Measurements from ENCODE around the gene RB1.

RB1 gene

DNA sequence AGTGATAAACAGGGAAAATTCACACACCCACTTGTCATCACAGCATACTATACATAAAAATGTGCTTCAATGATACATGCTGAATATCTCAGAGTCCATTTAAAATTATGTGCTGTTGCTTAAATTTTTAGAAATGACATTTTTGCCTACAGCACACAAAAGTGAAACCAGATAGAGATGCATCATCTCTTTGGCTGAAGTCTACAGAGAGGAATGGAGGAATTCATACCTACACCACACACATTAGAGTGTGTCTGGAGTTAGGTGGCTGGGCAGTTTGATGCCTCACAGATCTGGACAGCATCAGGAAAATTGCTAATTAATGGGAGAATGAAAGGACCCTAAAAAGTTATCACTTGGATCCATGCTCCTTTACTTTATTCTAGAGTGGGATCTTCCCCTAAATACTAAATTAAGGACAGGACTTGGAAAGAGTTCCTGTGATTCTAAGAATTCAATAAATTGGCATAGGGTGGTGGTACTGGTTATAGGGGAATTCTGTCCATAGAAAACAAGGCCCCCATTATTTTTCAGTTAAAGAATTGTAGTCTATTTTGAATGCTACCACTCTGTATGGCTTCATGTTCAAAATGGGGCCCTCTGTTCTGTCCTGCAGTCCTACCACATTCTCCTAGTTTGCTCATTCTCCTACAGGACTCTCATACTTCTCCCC is 188.0 kb downstream of the RB1 start:
- peak overlapping the region; percentile 35 for H3K4me3 ChIP-seq (replicated peaks; ENCODE audit: low read depth, low read length)
- TF ChIP-seq, protein P1, sequence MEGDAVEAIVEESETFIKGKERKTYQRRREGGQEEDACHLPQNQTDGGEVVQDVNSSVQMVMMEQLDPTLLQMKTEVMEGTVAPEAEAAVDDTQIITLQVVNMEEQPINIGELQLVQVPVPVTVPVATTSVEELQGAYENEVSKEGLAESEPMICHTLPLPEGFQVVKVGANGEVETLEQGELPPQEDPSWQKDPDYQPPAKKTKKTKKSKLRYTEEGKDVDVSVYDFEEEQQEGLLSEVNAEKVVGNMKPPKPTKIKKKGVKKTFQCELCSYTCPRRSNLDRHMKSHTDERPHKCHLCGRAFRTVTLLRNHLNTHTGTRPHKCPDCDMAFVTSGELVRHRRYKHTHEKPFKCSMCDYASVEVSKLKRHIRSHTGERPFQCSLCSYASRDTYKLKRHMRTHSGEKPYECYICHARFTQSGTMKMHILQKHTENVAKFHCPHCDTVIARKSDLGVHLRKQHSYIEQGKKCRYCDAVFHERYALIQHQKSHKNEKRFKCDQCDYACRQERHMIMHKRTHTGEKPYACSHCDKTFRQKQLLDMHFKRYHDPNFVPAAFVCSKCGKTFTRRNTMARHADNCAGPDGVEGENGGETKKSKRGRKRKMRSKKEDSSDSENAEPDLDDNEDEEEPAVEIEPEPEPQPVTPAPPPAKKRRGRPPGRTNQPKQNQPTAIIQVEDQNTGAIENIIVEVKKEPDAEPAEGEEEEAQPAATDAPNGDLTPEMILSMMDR (IDR thresholded peaks at IDR 0.05; ENCODE audit: low read length, missing control alignments) = no peak
- DNase-seq (ENCODE audit: low read depth) = no peak

DNA sequence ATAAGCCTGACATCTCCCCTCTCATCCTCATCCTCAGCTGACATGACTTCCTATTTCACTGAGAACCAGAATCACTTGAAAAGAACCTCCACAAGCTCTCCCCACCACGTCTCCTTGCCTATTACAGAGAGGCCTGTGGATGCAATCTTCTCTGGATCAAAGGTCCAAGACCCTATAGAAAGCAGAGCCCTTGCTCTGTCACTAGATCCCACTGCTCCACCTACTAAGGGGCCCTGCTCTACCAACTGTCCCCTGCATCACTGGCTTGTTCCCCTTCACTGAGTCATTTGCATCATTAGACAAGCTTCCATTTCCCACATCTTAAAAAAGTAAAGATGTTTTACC is 188.5 kb downstream of the RB1 start:
- DNase-seq (ENCODE audit: low read depth) = no peak
- TF ChIP-seq, protein P1 (IDR thresholded peaks at IDR 0.05; ENCODE audit: low read length, missing control alignments) = no peak
- peak overlapping the region; percentile 35 for H3K4me3 ChIP-seq (replicated peaks; ENCODE audit: low read depth, low read length)

DNA sequence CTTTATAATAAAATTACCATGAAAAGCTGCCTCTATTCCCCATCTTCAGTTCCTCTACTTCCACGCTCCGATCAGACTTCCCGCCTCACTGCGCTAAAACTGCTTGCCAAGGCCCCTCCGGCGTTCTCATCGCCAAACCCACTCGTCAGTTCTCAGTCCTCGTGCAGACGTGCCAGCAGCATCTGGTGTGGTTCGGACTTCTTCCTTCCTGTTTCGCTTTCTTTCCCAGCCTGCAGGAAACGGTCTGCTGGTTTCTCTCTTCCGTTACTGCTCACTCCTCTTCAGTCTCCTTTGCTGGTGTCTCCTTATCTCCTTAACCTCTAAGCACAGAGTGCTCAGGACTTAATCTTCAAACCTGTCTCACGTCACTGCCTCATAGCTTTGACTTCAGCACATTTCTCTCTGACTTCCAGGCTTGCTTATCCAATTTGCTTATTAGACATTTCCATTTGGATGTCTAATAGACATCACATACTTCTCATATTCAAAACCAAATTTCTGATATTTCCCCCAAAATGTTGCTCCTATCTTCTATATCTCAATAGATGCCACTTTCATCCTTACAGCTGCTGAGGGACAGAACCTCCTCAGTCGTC is 189.0 kb downstream of the RB1 start:
- peak overlapping the region; percentile 35 for H3K4me3 ChIP-seq (replicated peaks; ENCODE audit: low read depth, low read length)

DNA sequence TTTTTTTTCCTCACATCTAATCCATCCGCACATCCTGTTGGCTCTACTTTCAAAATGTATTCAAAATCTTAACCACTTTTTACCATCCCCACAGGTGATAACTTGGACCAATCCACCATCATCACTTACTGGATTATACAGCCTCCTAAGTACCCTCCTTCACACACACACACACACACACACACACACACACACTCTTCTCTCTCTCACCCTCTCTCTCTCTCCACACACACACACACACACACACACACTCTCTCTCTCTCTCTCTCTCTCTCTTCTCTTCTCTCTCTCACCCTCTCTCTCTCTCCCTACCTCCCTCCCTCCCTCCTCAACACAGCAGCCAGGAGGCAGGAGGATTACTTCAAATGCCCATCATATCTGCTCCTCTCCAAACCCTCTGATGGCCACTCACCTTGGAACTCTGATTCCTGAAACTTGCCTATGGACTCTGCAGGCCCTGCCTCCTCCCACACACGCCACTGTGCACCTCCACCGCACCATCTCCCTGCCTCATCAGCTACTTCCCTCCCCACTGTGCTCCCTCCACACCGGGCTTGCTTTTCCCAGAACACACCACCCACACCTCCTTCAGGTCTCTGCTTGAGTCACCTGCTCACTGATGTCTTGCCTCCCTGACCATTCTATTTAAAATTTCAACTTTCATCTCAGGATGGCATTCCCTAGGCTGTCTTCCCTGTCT is 189.7 kb downstream of the RB1 start:
- H3K4me3 ChIP-seq (replicated peaks; ENCODE audit: low read depth, low read length) = peak overlapping the region; percentile 35
- TF ChIP-seq, protein P1 (IDR thresholded peaks at IDR 0.05; ENCODE audit: low read length, missing control alignments) = no peak
- peak; percentile 32 for DNase-seq (ENCODE audit: low read depth)

More for the DNA sequence above, 189.0 kb downstream of the RB1 start:
- TF ChIP-seq, protein P1 (IDR thresholded peaks at IDR 0.05; ENCODE audit: low read length, missing control alignments) = no peak
- DNase-seq (ENCODE audit: low read depth) = peak; percentile 88

DNA sequence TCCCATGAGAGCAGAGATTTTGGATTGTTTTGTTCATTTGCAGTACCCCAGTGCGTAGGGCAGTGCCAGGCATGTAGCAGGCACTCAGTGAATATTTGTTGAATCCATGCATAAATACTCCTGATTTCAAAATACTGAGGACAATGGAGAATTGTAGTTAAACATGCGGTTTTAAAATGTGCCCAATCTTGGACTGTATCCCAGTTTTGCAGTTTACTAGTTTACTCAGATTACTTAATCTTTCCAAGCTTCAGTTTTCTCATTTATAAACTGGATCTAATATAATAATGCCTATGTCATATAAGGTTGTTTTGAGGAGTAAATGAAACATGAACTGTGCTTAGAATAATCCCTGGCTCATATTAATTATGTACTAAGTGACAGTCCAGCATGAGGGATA is 190.3 kb downstream of the RB1 start:
- TF ChIP-seq, protein P1 (IDR thresholded peaks at IDR 0.05; ENCODE audit: low read length, missing control alignments) = no peak
- H3K4me3 ChIP-seq (replicated peaks; ENCODE audit: low read depth, low read length) = no peak overlapping the region
- peak; percentile 65 for DNase-seq (ENCODE audit: low read depth)

DNA sequence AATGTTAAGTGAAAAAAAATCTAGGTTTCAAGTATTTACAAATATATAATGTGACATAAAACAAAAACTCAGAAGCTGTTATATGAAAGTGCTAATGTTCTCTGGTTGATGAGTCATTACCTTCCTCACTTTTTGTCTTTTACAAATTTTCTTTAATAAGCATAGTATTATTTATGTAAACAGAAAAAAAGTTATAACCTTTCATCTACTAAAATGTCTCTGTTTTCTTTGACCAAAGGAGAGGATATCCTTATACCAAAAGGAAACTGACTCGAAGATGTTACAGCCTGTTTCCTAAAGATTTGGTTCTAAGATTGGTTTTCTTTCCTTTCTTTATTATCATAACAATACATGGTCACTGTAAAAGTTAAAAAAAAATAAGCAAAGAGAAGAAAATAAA is 191.3 kb downstream of the RB1 start:
- no peak overlapping the region for H3K4me3 ChIP-seq (replicated peaks; ENCODE audit: low read depth, low read length)
- no peak for DNase-seq (ENCODE audit: low read depth)
- TF ChIP-seq, protein P1 (IDR thresholded peaks at IDR 0.05; ENCODE audit: low read length, missing control alignments) = no peak

All from fibroblast of pulmonary artery (primary cell).